Osteocyte (in vitro differentiated cells): ENCODE results near the gene INPPL1. TPM values are rescaled to one million over a fixed set of nuclear protein-coding genes. Genes with fewer than 3 reads are reported as not detected.

Experiments
- DNase-seq: peaks from one replicate; pipeline ENCODE4 v3.0.0; 2021; ENCODE audit warnings: mixed read lengths; ENCODE audit not compliant: unreplicated experiment; ENCODE audit errors: extremely low spot score
- H3K27ac Mint-ChIP-seq: one replicate; pipeline ENCODE4 v1.8.0; 2021; ENCODE audit warnings: mild to moderate bottlenecking, mixed read lengths; ENCODE audit not compliant: unreplicated experiment
- H3K27me3 Mint-ChIP-seq: one replicate; pipeline ENCODE4 v1.8.0; 2021; ENCODE audit warnings: mixed read lengths; ENCODE audit not compliant: unreplicated experiment
- H3K36me3 Mint-ChIP-seq: one replicate; pipeline ENCODE4 v1.8.0; 2021; ENCODE audit warnings: mixed read lengths; ENCODE audit not compliant: unreplicated experiment
- H3K4me1 Mint-ChIP-seq: one replicate; pipeline ENCODE4 v1.8.0; 2021; ENCODE audit warnings: mixed read lengths; ENCODE audit not compliant: unreplicated experiment
- H3K4me3 Mint-ChIP-seq: one replicate; pipeline ENCODE4 v1.8.0; 2021; ENCODE audit warnings: mild to moderate bottlenecking, moderate library complexity, mixed read lengths; ENCODE audit not compliant: unreplicated experiment
- H3K9me3 Mint-ChIP-seq: one replicate; pipeline ENCODE4 v1.8.0; 2021; ENCODE audit warnings: mixed read lengths; ENCODE audit not compliant: unreplicated experiment
- total RNA-seq: library from RNA; stranded (reverse); gene quantifications from 2 replicates; pipeline ENCODE4 v1.2.1, GENCODE V29; 2021
- TF ChIP-seq, protein P1 (sequence below): fragments of 200-600 bp; sonication (generic); IDR thresholded peaks from 2 replicates; pipeline ENCODE4 v1.5.0; 2021; ENCODE audit warnings: antibody characterized with exemption, mild to moderate bottlenecking, moderate library complexity

The INPPL1 gene
- total RNA-seq, 1 donor from 2014 or later = 289 TPM

DNA sequence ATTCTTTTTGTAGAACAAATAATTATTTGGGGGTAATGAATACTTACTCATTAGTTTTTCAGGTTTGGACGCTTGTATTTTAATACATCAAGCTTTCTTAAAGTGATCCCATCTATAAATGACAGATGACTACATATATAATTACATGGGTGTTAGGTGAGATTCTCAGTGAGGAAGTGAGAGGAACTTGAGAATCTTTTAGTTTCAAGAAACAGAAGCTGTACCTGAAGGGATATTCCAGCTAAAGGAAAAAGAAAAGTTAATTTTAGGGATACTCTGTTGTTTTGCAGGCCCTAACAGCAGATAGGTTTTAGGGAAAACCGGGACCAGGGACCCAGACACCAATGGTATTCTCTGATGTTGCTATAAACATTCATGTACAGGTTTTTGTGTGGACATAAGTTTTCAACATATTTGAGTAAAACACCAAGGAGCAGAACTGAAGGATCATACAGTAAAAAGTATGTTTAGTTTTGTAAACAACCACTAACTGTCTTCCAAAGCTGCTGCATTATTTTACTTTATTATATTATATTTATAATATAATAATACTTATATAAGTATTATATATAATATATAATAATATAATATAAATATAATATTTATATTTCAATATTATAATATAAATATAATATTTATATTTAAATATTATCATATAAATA is 43.5 kb downstream of the INPPL1 start:
- Mint-ChIP-seq H3K9me3 (no peaks in the 10 kb centered on the region), H3K27ac (no peak overlapping the region), H3K4me1 (peaks cover 6% of the 10 kb centered on the region), H3K4me3 (no peak overlapping the region), H3K36me3 (no peaks in the 10 kb centered on the region), H3K27me3 (peaks cover 44% of the 10 kb centered on the region)
- TF ChIP-seq, protein P1, sequence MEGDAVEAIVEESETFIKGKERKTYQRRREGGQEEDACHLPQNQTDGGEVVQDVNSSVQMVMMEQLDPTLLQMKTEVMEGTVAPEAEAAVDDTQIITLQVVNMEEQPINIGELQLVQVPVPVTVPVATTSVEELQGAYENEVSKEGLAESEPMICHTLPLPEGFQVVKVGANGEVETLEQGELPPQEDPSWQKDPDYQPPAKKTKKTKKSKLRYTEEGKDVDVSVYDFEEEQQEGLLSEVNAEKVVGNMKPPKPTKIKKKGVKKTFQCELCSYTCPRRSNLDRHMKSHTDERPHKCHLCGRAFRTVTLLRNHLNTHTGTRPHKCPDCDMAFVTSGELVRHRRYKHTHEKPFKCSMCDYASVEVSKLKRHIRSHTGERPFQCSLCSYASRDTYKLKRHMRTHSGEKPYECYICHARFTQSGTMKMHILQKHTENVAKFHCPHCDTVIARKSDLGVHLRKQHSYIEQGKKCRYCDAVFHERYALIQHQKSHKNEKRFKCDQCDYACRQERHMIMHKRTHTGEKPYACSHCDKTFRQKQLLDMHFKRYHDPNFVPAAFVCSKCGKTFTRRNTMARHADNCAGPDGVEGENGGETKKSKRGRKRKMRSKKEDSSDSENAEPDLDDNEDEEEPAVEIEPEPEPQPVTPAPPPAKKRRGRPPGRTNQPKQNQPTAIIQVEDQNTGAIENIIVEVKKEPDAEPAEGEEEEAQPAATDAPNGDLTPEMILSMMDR = no peak
- DNase-seq = no peak

DNA sequence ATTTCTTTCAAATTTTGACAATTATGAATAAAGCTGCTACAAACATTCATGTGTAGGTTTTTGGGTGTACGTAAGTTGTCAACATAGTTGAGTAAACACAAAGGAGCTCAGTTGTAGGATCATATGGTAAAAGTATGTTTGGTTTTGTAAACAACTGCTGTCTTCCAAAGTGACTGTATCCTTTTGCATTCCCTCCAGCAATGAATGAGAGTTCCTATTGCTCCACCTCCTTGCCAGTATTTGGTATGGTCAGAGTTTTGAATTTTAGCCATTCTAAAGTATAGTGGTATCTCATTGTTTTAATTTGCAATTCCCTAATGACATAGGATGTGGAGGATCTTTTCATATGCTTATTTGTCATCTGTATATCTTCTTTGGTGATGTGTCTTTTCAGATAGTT is 47.4 kb downstream of the INPPL1 start:
- TF ChIP-seq, protein P1 = no peak
- no peak for DNase-seq

DNA sequence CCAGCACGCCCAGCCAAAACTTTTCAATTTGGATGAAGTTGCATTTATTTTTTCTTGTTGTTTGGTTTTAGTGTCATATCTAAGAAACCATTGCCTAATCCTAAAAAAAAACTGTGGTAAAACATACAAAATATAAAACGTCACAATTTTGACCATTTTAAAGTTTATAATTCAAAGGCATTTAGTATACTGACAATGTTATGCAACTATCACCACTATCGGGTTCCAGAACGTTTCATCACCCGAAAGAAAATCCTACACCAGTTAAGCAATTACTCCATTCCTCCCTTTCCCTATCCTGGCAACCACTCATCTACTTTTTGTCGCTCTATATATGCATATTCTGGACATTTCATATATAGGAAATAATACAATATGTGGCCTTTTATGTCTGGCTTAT is 49.9 kb downstream of the INPPL1 start:
- Mint-ChIP-seq H3K4me1 (peaks cover 4% of the 10 kb centered on the region), H3K27ac (no peak overlapping the region), H3K9me3 (no peaks in the 10 kb centered on the region), H3K4me3 (no peak overlapping the region), H3K36me3 (no peaks in the 10 kb centered on the region), H3K27me3 (peaks cover 36% of the 10 kb centered on the region)
- TF ChIP-seq, protein P1 = no peak
- no peak for DNase-seq

More for the DNA sequence above, 47.4 kb downstream of the INPPL1 start:
- no peaks in the 10 kb centered on the region for H3K36me3 Mint-ChIP-seq
- no peak overlapping the region for H3K27ac Mint-ChIP-seq
- H3K27me3 Mint-ChIP-seq = peaks cover 49% of the 10 kb centered on the region
- no peaks in the 10 kb centered on the region for H3K4me1 Mint-ChIP-seq
- H3K4me3 Mint-ChIP-seq = no peak overlapping the region
- no peaks in the 10 kb centered on the region for H3K9me3 Mint-ChIP-seq

DNA sequence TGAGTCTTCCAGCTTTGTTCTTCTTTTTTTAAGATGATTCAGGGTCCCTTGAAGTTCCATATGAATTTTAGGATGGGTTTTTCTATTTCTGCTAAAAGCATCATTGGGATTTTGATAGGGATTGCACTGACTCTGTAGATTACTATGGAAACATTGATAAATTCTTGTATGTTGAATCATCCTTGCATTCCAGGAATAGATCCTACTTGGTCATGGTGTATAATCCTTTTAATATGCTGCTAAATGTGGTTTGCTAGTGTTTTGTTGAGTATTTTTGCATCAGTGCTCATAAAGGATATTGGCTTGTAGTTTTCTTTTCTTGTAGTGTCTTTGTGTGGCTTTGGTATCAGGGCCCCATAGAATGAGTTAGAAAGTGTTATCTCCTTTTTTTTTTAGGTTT is 54.3 kb downstream of the INPPL1 start:
- Mint-ChIP-seq H3K27me3 (peaks cover 14% of the 10 kb centered on the region), H3K4me3 (no peak overlapping the region), H3K27ac (no peak overlapping the region), H3K4me1 (peaks cover 7% of the 10 kb centered on the region), H3K9me3 (no peaks in the 10 kb centered on the region), H3K36me3 (no peaks in the 10 kb centered on the region)
- TF ChIP-seq, protein P1 = no peak
- no peak for DNase-seq

DNA sequence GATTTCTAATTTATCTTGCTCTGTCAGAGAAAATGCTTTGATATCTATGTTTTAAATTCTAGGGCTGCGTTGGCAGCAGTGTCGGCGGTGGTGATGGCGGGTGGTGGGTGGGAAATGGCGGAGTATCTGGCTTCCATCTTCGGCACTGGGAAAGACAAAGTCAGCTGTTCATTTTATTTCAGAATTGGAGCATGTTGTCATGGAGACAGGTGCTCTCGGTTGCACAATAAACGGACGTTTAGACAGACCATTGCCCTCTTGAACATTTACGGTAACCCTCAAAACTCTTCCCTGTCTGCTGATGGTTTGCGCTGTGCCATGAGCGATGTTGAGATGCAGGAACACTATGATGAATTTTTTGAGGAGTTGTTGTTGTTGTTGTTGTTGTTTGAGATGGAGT is 55.5 kb downstream of the INPPL1 start:
- H3K27ac Mint-ChIP-seq = no peak overlapping the region
- H3K4me1 Mint-ChIP-seq = peaks cover 7% of the 10 kb centered on the region
- H3K4me3 Mint-ChIP-seq = no peak overlapping the region

More for the DNA sequence above, 55.5 kb downstream of the INPPL1 start:
- no peaks in the 10 kb centered on the region for H3K36me3 Mint-ChIP-seq
- TF ChIP-seq, protein P1 = no peak
- no peaks in the 10 kb centered on the region for H3K9me3 Mint-ChIP-seq
- peaks cover 15% of the 10 kb centered on the region for H3K27me3 Mint-ChIP-seq
- DNase-seq = no peak
